Measurements from ENCODE around the gene GAREM1.

Gene GAREM1

GRCh38 chr18:32425466-32425865 is 45.2 kb downstream of the GAREM1 start:
- no peaks in the 10 kb centered on the region for H3K36me3 Mint-ChIP-seq

GRCh38 chr18:32424696-32425095 is 46.0 kb downstream of the GAREM1 start:
- H3K27me3 Mint-ChIP-seq = peaks cover 4 to 12% of the 10 kb centered on the region in 2 donors
- H3K4me1 Mint-ChIP-seq = no peaks in the 10 kb centered on the region
- H3K9me3 Mint-ChIP-seq = no peaks in the 10 kb centered on the region
- no peak for ATAC-seq (replicated peaks)
- H3K27ac Mint-ChIP-seq = no peak overlapping the region
- H3K36me3 Mint-ChIP-seq = no peaks in the 10 kb centered on the region
- DNase-seq = no peak
- no peak overlapping the region for H3K4me3 Mint-ChIP-seq

More at GRCh38 chr18:32425466-32425865, 45.2 kb downstream of the GAREM1 start:
- Mint-ChIP-seq H3K4me3 (no peak overlapping the region), H3K27me3 (peaks cover 4 to 18% of the 10 kb centered on the region in 2 donors), H3K4me1 (no peaks in the 10 kb centered on the region), H3K27ac (no peak overlapping the region), H3K9me3 (peaks cover 0 to under 1% of the 10 kb centered on the region in 2 donors)
- no peak for ATAC-seq (replicated peaks)
- DNase-seq = no peak

GRCh38 chr18:32422978-32423740 is 47.5 kb downstream of the GAREM1 start:
- H3K4me3 Mint-ChIP-seq = no peak overlapping the region
- DNase-seq (no peak), ATAC-seq (replicated peaks) (no peak)
- peaks cover 0 to 2% of the 10 kb centered on the region in 2 donors for H3K27me3 Mint-ChIP-seq
- no peaks in the 10 kb centered on the region for H3K9me3 Mint-ChIP-seq
- H3K4me1 Mint-ChIP-seq = no peaks in the 10 kb centered on the region
- H3K36me3 Mint-ChIP-seq = no peaks in the 10 kb centered on the region
- H3K27ac Mint-ChIP-seq = no peak overlapping the region

GRCh38 chr18:32422201-32422600 is 48.5 kb downstream of the GAREM1 start:
- H3K36me3 Mint-ChIP-seq = no peaks in the 10 kb centered on the region
- ATAC-seq (replicated peaks) = no peak
- H3K27me3 Mint-ChIP-seq = no peaks in the 10 kb centered on the region
- no peak overlapping the region for H3K27ac Mint-ChIP-seq
- no peaks in the 10 kb centered on the region for H3K4me1 Mint-ChIP-seq
- DNase-seq = no peak
- no peak overlapping the region for H3K4me3 Mint-ChIP-seq
- peaks cover 3% of the 10 kb centered on the region in 2 donors for H3K9me3 Mint-ChIP-seq

- Mint-ChIP-seq H3K4me3 (no peak overlapping the region), H3K36me3 (no peaks in the 10 kb centered on the region), H3K27me3 (peaks cover 0 to 6% of the 10 kb centered on the region in 2 donors), H3K27ac (no peak overlapping the region), H3K9me3 (peaks cover 5 to 6% of the 10 kb centered on the region in 2 donors), H3K4me1 (no peaks in the 10 kb centered on the region)
- DNase-seq (no peak), ATAC-seq (replicated peaks) (no peak)
These were observed 50.5 kb downstream of the GAREM1 start for GRCh38 chr18:32420084-32420750.

GRCh38 chr18:32418148-32418547 is 52.5 kb downstream of the GAREM1 start:
- H3K4me1 Mint-ChIP-seq = no peaks in the 10 kb centered on the region
- no peaks in the 10 kb centered on the region for H3K36me3 Mint-ChIP-seq
- no peak overlapping the region for H3K27ac Mint-ChIP-seq
- H3K9me3 Mint-ChIP-seq = peaks cover 5 to 6% of the 10 kb centered on the region in 2 donors
- H3K27me3 Mint-ChIP-seq = peaks cover 8 to 16% of the 10 kb centered on the region in 2 donors
- ATAC-seq (replicated peaks) = no peak
- no peak overlapping the region for H3K4me3 Mint-ChIP-seq
- DNase-seq = no peak

- Mint-ChIP-seq H3K9me3 (peaks cover 0 to 2% of the 10 kb centered on the region in 2 donors), H3K36me3 (no peaks in the 10 kb centered on the region), H3K4me1 (no peaks in the 10 kb centered on the region), H3K27me3 (peaks cover 0 to 4% of the 10 kb centered on the region in 2 donors), H3K27ac (no peak overlapping the region), H3K4me3 (no peak overlapping the region)
- ATAC-seq (replicated peaks) (no peak), DNase-seq (no peak)
These were observed 65.1 kb downstream of the GAREM1 start for GRCh38 chr18:32405588-32405987.

- no peaks in the 10 kb centered on the region for H3K4me1 Mint-ChIP-seq
- H3K4me3 Mint-ChIP-seq = no peak overlapping the region
- H3K36me3 Mint-ChIP-seq = no peaks in the 10 kb centered on the region
- no peak overlapping the region for H3K27ac Mint-ChIP-seq
- peaks cover 7% of the 10 kb centered on the region in 2 donors for H3K9me3 Mint-ChIP-seq
- no peak for DNase-seq
- peaks cover 4 to 5% of the 10 kb centered on the region in 2 donors for H3K27me3 Mint-ChIP-seq
- ATAC-seq (replicated peaks) = no peak
These were observed 69.1 kb downstream of the GAREM1 start for GRCh38 chr18:32401621-32402020.

GRCh38 chr18:32393407-32393806 is 77.3 kb downstream of the GAREM1 start:
- Mint-ChIP-seq H3K36me3 (no peaks in the 10 kb centered on the region), H3K4me1 (no peaks in the 10 kb centered on the region), H3K9me3 (peaks cover 3 to 7% of the 10 kb centered on the region in 2 donors), H3K27me3 (peaks cover 0 to 12% of the 10 kb centered on the region in 2 donors), H3K27ac (no peak overlapping the region), H3K4me3 (no peak overlapping the region)
- ATAC-seq (replicated peaks) (no peak), DNase-seq (no peak)

GRCh38 chr18:32391126-32391525 is 79.6 kb downstream of the GAREM1 start:
- H3K4me1 Mint-ChIP-seq = no peaks in the 10 kb centered on the region
- no peak for ATAC-seq (replicated peaks)
- no peak for DNase-seq
- no peaks in the 10 kb centered on the region for H3K36me3 Mint-ChIP-seq
- peaks cover 0 to 3% of the 10 kb centered on the region in 2 donors for H3K9me3 Mint-ChIP-seq
- no peak overlapping the region for H3K4me3 Mint-ChIP-seq
- no peak overlapping the region for H3K27ac Mint-ChIP-seq
- peaks cover 0 to 7% of the 10 kb centered on the region in 2 donors for H3K27me3 Mint-ChIP-seq

GRCh38 chr18:32389858-32390257 is 80.8 kb downstream of the GAREM1 start:
- Mint-ChIP-seq H3K27me3 (peaks cover 0 to 7% of the 10 kb centered on the region in 2 donors), H3K4me3 (no peak overlapping the region), H3K9me3 (no peaks in the 10 kb centered on the region), H3K27ac (no peak overlapping the region), H3K36me3 (no peaks in the 10 kb centered on the region), H3K4me1 (no peaks in the 10 kb centered on the region)
- DNase-seq = no peak
- ATAC-seq (replicated peaks) = no peak

GRCh38 chr18:32389191-32389590 is 81.5 kb downstream of the GAREM1 start:
- no peak overlapping the region for H3K27ac Mint-ChIP-seq
- DNase-seq (no peak), ATAC-seq (replicated peaks) (no peak)

GRCh38 chr18:32386471-32386870 is 84.2 kb downstream of the GAREM1 start:
- DNase-seq (no peak), ATAC-seq (replicated peaks) (no peak)
- Mint-ChIP-seq H3K9me3 (no peaks in the 10 kb centered on the region), H3K27ac (no peak overlapping the region), H3K4me3 (no peak overlapping the region), H3K27me3 (peaks cover 4 to 14% of the 10 kb centered on the region in 2 donors), H3K4me1 (no peaks in the 10 kb centered on the region), H3K36me3 (no peaks in the 10 kb centered on the region)

More at GRCh38 chr18:32389191-32389590, 81.5 kb downstream of the GAREM1 start:
- H3K9me3 Mint-ChIP-seq = no peaks in the 10 kb centered on the region
- H3K36me3 Mint-ChIP-seq = no peaks in the 10 kb centered on the region
- no peaks in the 10 kb centered on the region for H3K4me1 Mint-ChIP-seq
- H3K27me3 Mint-ChIP-seq = peaks cover 0 to 7% of the 10 kb centered on the region in 2 donors
- H3K4me3 Mint-ChIP-seq = no peak overlapping the region

GRCh38 chr18:32383050-32383819 is 87.4 kb downstream of the GAREM1 start:
- Mint-ChIP-seq H3K4me1 (no peaks in the 10 kb centered on the region), H3K27ac (no peak overlapping the region), H3K27me3 (peaks cover 7 to 8% of the 10 kb centered on the region in 2 donors), H3K9me3 (no peaks in the 10 kb centered on the region), H3K36me3 (no peaks in the 10 kb centered on the region), H3K4me3 (no peak overlapping the region)
- no peak for DNase-seq
- no peak for ATAC-seq (replicated peaks)

Measured in stimulated activated naive B cell treated with anti-CD40 and anti-IgM and Interleukin-4, amounts not matched to agents 10 μg/mL and 1 μg/mL and 100 μg/mL, for 72 hours (primary cell).